HG03066 (cell line): ENCODE data around the gene FNDC11.

ENCODE experiments used
- ATAC-seq: cut with Tn5 transposase; IDR thresholded peaks from one replicate; pipeline ENCODE4 v1.9.1; 2021; ENCODE audit warnings: low read depth; ENCODE audit not compliant: unreplicated experiment

Gene FNDC11

GRCh38 chr20:63522981-63523611 lies 30.9 kb upstream of the FNDC11 start:
- no peak for ATAC-seq

GRCh38 chr20:63525185-63525584 lies 28.8 kb upstream of the FNDC11 start:
- ATAC-seq = no peak

GRCh38 chr20:63525971-63526370 lies 28.0 kb upstream of the FNDC11 start:
- ATAC-seq = no peak

GRCh38 chr20:63527184-63527583 lies 26.8 kb upstream of the FNDC11 start:
- ATAC-seq = no peak

GRCh38 chr20:63529180-63529860 lies 24.6 kb upstream of the FNDC11 start:
- ATAC-seq = no peak

GRCh38 chr20:63529861-63530787 lies 23.8 kb upstream of the FNDC11 start:
- ATAC-seq = no peak

GRCh38 chr20:63530788-63531160 lies 23.2 kb upstream of the FNDC11 start:
- ATAC-seq = no peak

- no peak for ATAC-seq
Measured at GRCh38 chr20:63531686-63532448, 22.1 kb upstream of the FNDC11 start.

GRCh38 chr20:63532449-63532971 lies 21.4 kb upstream of the FNDC11 start:
- ATAC-seq = no peak

- ATAC-seq = no peak
Measured at GRCh38 chr20:63533388-63533787, 20.6 kb upstream of the FNDC11 start.

GRCh38 chr20:63533871-63534393 lies 20.0 kb upstream of the FNDC11 start:
- ATAC-seq = no peak

- ATAC-seq = no peak
Measured at GRCh38 chr20:63534427-63534830, 19.5 kb upstream of the FNDC11 start.

GRCh38 chr20:63534831-63535651 lies 18.9 kb upstream of the FNDC11 start:
- ATAC-seq = no peak

GRCh38 chr20:63536241-63536977 lies 17.6 kb upstream of the FNDC11 start:
- no peak for ATAC-seq

GRCh38 chr20:63536997-63537524 lies 16.9 kb upstream of the FNDC11 start, which contains the start of gene PTK6:
PTK6 (minus strand) TSS chr20:63537376; CDS start chr20:63537314, 62 bp downstream.
- ATAC-seq = no peak

- ATAC-seq = peak; percentile 88
Measured at GRCh38 chr20:63537525-63538203, 16.3 kb upstream of the FNDC11 start.

- ATAC-seq = no peak
Measured at GRCh38 chr20:63538204-63539091, 15.5 kb upstream of the FNDC11 start.
